GM10266 (cell line): ENCODE measurements around the gene KLRG1.

Experiments
- DNase-seq: peaks from one replicate; pipeline ENCODE4 v3.0.0; 2012; ENCODE audit errors: extremely low spot score
- TF ChIP-seq, protein P1 (sequence below): IDR thresholded peaks from 2 replicates; pipeline ENCODE4 v1.5.1; 2012; ENCODE audit warnings: mild to moderate bottlenecking, low read depth; ENCODE audit not compliant: control insufficient read depth, insufficient read depth; ENCODE audit errors: missing control alignments

KLRG1 gene

DNA sequence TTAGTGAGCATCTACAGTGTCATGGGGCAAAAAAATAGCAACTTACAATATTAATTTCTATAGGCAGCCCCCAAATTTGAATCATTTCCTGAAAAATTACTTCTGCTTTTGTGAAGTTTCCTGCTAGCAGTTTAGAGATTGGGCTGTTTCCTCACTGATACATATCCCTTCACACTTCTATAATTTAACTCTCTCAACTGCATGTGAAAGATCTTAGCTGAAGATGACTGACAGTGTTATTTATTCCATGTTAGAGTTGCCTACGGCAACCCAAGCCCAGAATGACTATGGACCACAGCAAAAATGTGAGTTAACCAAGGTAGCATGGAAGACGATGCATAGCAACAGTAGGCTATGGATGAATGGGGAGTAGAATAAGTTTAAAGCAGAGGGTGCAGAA is at the start of gene KLRG1:
KLRG1 (plus strand) TSS at position 134 of the 400 bp plus-strand sequence; CDS start at position 224, 90 bp downstream.
- TF ChIP-seq, protein P1, sequence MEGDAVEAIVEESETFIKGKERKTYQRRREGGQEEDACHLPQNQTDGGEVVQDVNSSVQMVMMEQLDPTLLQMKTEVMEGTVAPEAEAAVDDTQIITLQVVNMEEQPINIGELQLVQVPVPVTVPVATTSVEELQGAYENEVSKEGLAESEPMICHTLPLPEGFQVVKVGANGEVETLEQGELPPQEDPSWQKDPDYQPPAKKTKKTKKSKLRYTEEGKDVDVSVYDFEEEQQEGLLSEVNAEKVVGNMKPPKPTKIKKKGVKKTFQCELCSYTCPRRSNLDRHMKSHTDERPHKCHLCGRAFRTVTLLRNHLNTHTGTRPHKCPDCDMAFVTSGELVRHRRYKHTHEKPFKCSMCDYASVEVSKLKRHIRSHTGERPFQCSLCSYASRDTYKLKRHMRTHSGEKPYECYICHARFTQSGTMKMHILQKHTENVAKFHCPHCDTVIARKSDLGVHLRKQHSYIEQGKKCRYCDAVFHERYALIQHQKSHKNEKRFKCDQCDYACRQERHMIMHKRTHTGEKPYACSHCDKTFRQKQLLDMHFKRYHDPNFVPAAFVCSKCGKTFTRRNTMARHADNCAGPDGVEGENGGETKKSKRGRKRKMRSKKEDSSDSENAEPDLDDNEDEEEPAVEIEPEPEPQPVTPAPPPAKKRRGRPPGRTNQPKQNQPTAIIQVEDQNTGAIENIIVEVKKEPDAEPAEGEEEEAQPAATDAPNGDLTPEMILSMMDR, result no peak
- DNase-seq, result no peak

DNA sequence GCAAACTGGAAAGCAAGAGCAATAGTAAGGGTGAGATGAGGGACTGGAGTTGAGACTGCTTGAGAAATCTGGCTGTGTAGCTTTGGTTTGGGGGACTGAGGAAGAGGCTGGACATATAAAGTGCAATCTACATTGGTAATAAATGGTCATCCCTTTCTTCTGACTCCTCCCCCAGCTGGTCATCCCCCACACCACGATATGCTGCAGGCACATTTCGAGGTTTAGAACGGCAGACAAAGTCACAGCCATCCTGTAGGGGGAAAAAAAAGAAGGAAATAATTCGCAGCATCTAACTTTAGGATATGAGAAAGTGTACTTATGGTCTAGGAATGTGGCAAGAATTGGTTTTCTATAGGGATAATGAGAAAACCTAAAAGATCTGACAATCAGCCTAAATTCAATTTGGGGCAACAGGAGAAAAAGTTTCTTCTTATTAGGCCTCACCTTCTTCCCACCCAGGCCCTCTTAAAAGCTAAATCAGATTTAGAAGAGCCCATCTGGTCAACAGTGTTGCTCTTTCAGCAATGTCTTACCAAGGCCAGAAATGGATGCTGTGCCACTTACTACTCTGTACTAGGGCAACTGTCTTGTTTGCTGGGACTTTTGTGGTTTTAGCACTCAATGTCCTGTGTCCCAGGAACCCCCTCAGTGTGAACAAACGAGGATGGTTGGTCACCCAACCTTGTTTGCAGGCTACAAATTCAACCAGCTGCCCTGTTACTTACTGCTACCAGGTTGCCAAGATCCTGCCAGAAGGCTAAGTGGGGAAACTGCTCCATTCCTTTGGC is 47.5 kb upstream of the KLRG1 start:
- no peak for DNase-seq
- TF ChIP-seq, protein P1, result no peak

DNA sequence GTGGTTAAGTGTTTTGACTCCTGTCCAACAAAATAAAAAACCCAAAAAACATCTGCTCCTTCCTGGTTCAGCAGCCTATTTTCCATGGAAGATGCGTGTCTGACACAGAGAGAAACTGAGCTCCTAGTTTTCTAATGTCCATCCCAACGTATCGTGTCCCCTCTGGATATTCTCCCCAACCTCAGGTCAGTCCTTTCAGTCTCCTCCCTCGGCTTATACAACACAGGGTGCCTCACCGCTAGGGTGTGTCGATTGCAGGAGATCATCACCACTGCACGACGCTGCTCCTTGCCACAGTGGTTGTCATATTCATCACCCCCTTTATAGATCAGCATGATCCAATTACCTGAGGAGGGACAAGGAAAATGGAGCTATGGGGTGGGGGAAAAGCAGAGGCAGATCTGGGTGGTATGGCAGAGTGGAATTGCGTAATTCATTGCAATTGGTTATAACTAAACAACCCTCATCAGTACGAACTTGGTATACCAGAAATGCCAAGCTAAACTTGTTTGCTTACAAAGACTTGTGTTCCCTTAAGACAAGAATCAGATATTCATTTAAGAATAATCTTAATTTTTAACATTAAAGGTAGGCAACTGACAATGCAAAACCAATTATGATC is 45.7 kb upstream of the KLRG1 start:
- TF ChIP-seq, protein P1, result no peak
- DNase-seq, result no peak

DNA sequence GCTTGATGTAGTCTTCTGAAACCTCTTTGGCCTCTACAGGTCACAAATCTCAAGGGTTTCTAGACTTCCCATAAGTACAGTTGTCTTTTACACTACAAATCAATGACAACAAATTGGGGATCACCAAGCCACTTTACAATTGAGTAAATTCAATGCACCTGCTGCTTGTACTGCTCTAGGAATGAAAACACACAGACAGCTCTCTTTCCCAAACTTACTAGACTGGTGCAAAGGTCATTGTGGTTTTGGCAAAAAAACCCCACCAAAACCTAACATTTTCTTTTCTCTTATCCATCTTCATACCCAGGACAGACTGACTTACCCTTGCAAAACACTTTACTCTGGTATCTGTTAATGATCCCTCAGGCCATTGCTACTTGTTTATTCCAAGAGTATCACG is 42.6 kb upstream of the KLRG1 start:
- TF ChIP-seq, protein P1, result no peak
- DNase-seq, result peak; percentile 5

DNA sequence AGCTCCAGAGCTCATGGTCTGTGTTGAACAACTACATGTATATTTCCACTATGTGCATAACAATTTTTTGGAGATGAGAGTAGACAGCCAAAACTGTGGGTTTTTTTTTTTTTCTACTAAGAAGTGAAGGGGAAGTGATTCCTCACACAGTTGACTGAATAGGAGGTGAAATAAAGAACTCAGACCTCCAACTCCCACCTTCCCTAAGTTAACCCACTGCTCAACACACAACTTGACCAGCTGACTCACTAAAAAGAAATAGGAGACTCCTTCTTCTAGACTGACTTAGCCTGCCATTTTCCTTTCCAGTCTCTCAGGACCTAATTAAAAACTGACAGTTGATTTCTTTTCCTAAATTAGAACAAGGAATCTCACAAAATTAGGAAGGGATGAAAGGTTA is 41.6 kb upstream of the KLRG1 start:
- TF ChIP-seq, protein P1, result no peak
- DNase-seq, result no peak

DNA sequence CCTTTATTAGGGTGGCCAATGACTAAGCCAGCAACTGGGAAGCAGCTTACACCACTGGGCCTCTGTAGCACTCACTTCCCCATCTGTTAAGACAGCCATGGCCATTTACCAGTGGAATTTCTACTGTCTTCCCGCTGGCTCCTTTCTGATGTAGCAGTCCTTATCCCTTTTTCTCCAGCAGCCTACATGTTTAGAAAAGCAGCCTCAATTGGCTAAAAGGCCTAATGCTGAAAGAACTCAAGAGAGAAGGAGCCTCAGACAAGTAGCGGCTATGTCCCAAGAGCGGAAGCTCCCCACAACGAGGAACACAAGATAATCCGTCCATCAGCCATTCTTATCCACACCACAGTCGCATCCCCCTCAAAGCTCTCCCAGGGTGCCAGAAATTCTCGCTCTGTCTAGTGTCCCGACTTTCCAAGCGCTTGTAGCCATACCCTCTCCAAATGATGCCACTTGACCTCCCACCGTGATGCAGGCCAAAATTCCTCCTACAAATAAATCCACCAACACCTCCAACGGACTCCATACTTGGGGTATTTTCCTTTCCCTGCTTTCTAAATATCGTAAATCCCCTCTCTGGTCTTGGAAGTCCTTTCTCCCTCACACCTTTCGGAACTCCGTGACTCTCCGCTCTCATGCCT is 40.5 kb upstream of the KLRG1 start:
- DNase-seq, result no peak
- TF ChIP-seq, protein P1, result no peak
